CD14-positive monocyte (primary cell): ENCODE results near the gene OXER1. TPM values are rescaled to one million over a fixed set of nuclear protein-coding genes. Genes with fewer than 3 reads are reported as not detected.

Experiments used
- DNase-seq, 3 donors: peaks; one replicate each; pipeline ENCODE4 v3.0.0-alpha.2; 2011 to 2022
- H2AFZ ChIP-seq: 2 replicates; pipeline ENCODE4 v1.6.0; 2012; ENCODE audit warnings: mild to moderate bottlenecking, low read depth, low read length, inconsistent platforms; ENCODE audit not compliant: insufficient read depth, poor library complexity, severe bottlenecking
- H3K27ac ChIP-seq, 2 donors: 1 replicate in 1 of 2; 2 replicates in 1 of 2; pipeline ENCODE4 v1.5.1; 2012 to 2013; ENCODE audit warnings: low read length in 2 of 2, control low read depth in 1 of 2, inconsistent platforms in 1 of 2, low read depth in 1 of 2, mild to moderate bottlenecking in 1 of 2
- H3K27me3 ChIP-seq, 2 donors: one replicate each; pipeline versions ENCODE4 v1.6.0 to v1.6.1; 2011 to 2013; ENCODE audit warnings: low read length in 2 of 2; ENCODE audit not compliant: control insufficient read depth in 2 of 2, insufficient read depth in 2 of 2
- H3K36me3 ChIP-seq, 2 donors: replicated peaks in 1 of 2; 1 replicate in 1 of 2; 2 replicates in 1 of 2; pipeline versions ENCODE4 v1.5.1 to v1.6.1; 2012 to 2013; ENCODE audit warnings: low read length in 2 of 2, control low read depth in 1 of 2, inconsistent platforms in 1 of 2, mild to moderate bottlenecking in 1 of 2; ENCODE audit not compliant: insufficient read depth in 2 of 2, control insufficient read depth in 1 of 2
- H3K4me1 ChIP-seq, 2 donors: 1 replicate in 1 of 2; 2 replicates in 1 of 2; pipeline versions ENCODE4 v1.5.1 to v1.6.1; 2012 to 2013; ENCODE audit warnings: low read length in 2 of 2, control low read depth in 1 of 2, inconsistent platforms in 1 of 2, mild to moderate bottlenecking in 1 of 2, moderate library complexity in 1 of 2; ENCODE audit not compliant: insufficient read depth in 2 of 2, control insufficient read depth in 1 of 2
- H3K4me2 ChIP-seq: replicated peaks from 2 replicates; pipeline ENCODE3; 2012; ENCODE audit warnings: low read length, moderate library complexity, mild to moderate bottlenecking; ENCODE audit not compliant: poor library complexity, severe bottlenecking; ENCODE audit errors: extremely low read depth
- H3K4me3 ChIP-seq, 3 experiments: fragments of 200-600 bp in 1 of 3; sonication (generic) in 1 of 3; replicated peaks in 1 of 3; 1 replicate in 2 of 3; 2 replicates in 1 of 3; pipeline ENCODE4 v1.5.1; 2011 to 2013; ENCODE audit warnings: low read length in 3 of 3, mild to moderate bottlenecking in 3 of 3, control low read depth in 2 of 3, low read depth in 2 of 3, inconsistent platforms in 1 of 3, moderate library complexity in 1 of 3
- H3K79me2 ChIP-seq: 2 replicates; pipeline ENCODE4 v1.6.0; 2012; ENCODE audit warnings: mild to moderate bottlenecking, control low read depth, inconsistent platforms, low read length, moderate library complexity; ENCODE audit not compliant: insufficient read depth
- H3K9ac ChIP-seq: 2 replicates; pipeline ENCODE4 v1.6.0; 2017; ENCODE audit warnings: low read length, mild to moderate bottlenecking; ENCODE audit not compliant: insufficient read depth, poor library complexity, severe bottlenecking
- H3K9me3 ChIP-seq, 2 donors: replicated peaks in 1 of 2; 1 replicate in 1 of 2; 2 replicates in 1 of 2; pipeline versions ENCODE4 v1.5.1 to v1.6.1; 2012 to 2013; ENCODE audit warnings: low read length in 2 of 2, control low read depth in 1 of 2; ENCODE audit not compliant: control insufficient read depth in 1 of 2, insufficient read depth in 1 of 2
- H4K20me1 ChIP-seq: 2 replicates; pipeline ENCODE4 v1.6.0; 2012; ENCODE audit warnings: mild to moderate bottlenecking, low read length, control low read depth, moderate library complexity; ENCODE audit not compliant: insufficient read depth
- H3K27ac Mint-ChIP-seq, 7 donors: one replicate each; pipeline ENCODE4 v1.8.0; 2020; ENCODE audit warnings: mild to moderate bottlenecking in 7 of 7, mixed read lengths in 7 of 7, moderate library complexity in 6 of 7, inconsistent platforms in 2 of 7
- H3K27me3 Mint-ChIP-seq, 3 donors: one replicate each; pipeline ENCODE4 v1.8.0; 2021 to 2022; ENCODE audit warnings: low read depth in 3 of 3, mild to moderate bottlenecking in 3 of 3, mixed read lengths in 3 of 3, moderate library complexity in 3 of 3, inconsistent platforms in 1 of 3
- H3K36me3 Mint-ChIP-seq, 2 donors: one replicate each; pipeline ENCODE4 v1.8.0; 2020; ENCODE audit warnings: mixed read lengths in 2 of 2, inconsistent platforms in 1 of 2, mild to moderate bottlenecking in 1 of 2
- H3K4me1 Mint-ChIP-seq: one replicate; pipeline ENCODE4 v1.8.0; 2020; ENCODE audit warnings: mild to moderate bottlenecking, mixed read lengths
- H3K4me3 Mint-ChIP-seq, 2 donors: one replicate each; pipeline ENCODE4 v1.8.0; 2020; ENCODE audit warnings: mild to moderate bottlenecking in 2 of 2, mixed read lengths in 2 of 2, moderate library complexity in 1 of 2
- H3K9me3 Mint-ChIP-seq, 7 donors: one replicate each; pipeline ENCODE4 v1.8.0; 2020 to 2022; ENCODE audit warnings: mixed read lengths in 7 of 7, mild to moderate bottlenecking in 6 of 7, moderate library complexity in 6 of 7, inconsistent platforms in 2 of 7
- WGBS: methylation state at CpG from one replicate; pipeline ENCODE4 v1.1.5; 2013; ENCODE audit warnings: missing lambda C conversion rate; ENCODE audit not compliant: insufficient coverage; 5-methylcytosine and 5-hydroxymethylcytosine counted together
- intact Hi-C, 2 donors: fragments of 100-400 bp; cut with micrococcal nuclease; formaldehyde crosslinking; loops; one replicate each; pipeline versions ENCODE4 v1.15.0 to v1.15.1; 2023
- polyA plus RNA-seq, 3 donors: library from polyadenylated mRNA; depleted of rRNA in 1 of 3; unstranded in 2 of 3; stranded (reverse) in 1 of 3; fragments of 300-500 nt in 2 of 3; fragments of >200 nt in 1 of 3; fragmentation: Illumina TruSeq in 2 of 3; gene quantifications; 1 replicate in 2 of 3; 2 replicates in 1 of 3; pipeline ENCODE4 v1.2.3, GENCODE V29; 2012 to 2021
- TF ChIP-seq, protein P1 (sequence below): fragments of 200-600 bp; IDR thresholded peaks from one replicate; pipeline ENCODE4 v1.8.0; 2022; ENCODE audit warnings: antibody characterized with exemption, mild to moderate bottlenecking

OXER1 gene
- polyA plus RNA-seq, 3 donors: 3.8 to 13.3 (median 5.7) TPM

DNA sequence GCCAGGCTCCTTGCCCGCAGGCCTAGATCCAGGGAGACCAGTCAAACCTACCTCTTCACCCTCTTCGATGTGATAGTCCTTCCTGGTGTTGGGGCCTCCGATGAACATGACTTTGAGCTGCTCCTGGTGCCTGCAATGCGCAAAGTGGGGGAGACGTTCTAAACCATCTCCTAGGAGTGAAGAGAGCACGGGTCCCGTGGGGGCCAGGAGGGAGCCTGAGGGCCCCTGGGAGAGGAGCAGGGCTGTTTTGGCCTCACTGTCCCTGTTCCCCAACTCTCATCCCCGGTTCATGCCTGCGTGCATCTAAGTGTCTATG, 24.5 kb upstream of the OXER1 start:
- TF ChIP-seq, protein P1, sequence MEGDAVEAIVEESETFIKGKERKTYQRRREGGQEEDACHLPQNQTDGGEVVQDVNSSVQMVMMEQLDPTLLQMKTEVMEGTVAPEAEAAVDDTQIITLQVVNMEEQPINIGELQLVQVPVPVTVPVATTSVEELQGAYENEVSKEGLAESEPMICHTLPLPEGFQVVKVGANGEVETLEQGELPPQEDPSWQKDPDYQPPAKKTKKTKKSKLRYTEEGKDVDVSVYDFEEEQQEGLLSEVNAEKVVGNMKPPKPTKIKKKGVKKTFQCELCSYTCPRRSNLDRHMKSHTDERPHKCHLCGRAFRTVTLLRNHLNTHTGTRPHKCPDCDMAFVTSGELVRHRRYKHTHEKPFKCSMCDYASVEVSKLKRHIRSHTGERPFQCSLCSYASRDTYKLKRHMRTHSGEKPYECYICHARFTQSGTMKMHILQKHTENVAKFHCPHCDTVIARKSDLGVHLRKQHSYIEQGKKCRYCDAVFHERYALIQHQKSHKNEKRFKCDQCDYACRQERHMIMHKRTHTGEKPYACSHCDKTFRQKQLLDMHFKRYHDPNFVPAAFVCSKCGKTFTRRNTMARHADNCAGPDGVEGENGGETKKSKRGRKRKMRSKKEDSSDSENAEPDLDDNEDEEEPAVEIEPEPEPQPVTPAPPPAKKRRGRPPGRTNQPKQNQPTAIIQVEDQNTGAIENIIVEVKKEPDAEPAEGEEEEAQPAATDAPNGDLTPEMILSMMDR: no peak
- H3K27me3 Mint-ChIP-seq: peaks cover 0 to 5% (median 0%) of the 10 kb centered on the region in 3 donors
- 100% methylated on average over 2 of the region's 9 CpGs for WGBS
- Histone ChIP-seq H3K4me3 (no peak overlapping the region), H3K27me3 (no peaks in the 10 kb centered on the region), H3K9me3 (no peaks in the 10 kb centered on the region), H4K20me1 (no peaks in the 10 kb centered on the region), H3K36me3 (peaks cover 0 to 6% of the 10 kb centered on the region in 2 donors), H3K9ac (no peak overlapping the region), H3K4me1 (peaks cover 13 to 16% of the 10 kb centered on the region in 2 donors), H3K4me2 (no peak overlapping the region), H2AFZ (no peak overlapping the region), H3K79me2 (peaks cover 27% of the 10 kb centered on the region), H3K27ac (no peak overlapping the region)
- H3K36me3 Mint-ChIP-seq: peaks cover 16 to 17% of the 10 kb centered on the region in 2 donors
- H3K4me3 Mint-ChIP-seq: no peak overlapping the region
- H3K4me1 Mint-ChIP-seq: peaks cover 18% of the 10 kb centered on the region
- intact Hi-C loops: no loop called here
- no peak for DNase-seq
- no peak overlapping the region for H3K27ac Mint-ChIP-seq
- H3K9me3 Mint-ChIP-seq: peaks cover 0 to 1% (median 0%) of the 10 kb centered on the region in 7 donors

DNA sequence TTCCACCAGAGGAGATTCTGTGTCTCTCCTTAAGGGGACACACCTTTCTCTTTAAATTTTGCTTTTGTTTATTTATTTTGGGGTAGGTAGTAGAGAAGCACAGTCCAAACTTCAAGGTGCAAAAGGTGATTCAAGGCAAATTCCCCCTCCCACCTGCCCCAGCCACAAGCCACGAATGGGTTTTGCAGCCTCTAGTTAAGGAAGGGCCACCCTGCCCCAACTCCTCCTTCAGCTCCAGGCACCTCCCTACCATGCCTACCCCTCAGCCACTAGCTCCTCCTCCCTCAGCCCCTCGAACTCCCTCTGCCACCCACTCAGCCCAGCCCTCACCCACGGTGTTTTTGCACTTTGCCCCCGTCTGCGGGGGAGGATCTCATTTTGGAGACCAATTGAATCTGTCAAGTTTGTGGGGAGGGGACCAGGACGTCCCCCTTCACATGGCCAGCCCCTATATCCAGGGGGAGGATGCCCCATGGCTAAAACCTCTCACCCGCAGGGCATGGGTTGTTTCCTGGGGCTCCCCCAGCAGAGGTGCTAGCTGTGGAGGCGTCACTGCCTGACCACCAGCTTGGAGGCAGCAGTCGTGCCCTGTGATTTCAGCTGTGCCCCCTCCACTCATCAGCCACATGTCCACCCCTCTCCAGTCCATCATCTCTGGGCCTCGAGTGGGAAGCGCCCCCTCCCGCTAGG, 24.0 kb upstream of the OXER1 start:
- no peak overlapping the region for H3K4me3 ChIP-seq
- H3K4me1 Mint-ChIP-seq: peaks cover 15% of the 10 kb centered on the region
- no peak overlapping the region for H3K27ac Mint-ChIP-seq
- no peak for DNase-seq
- no peaks in the 10 kb centered on the region for H3K27me3 ChIP-seq
- H3K36me3 Mint-ChIP-seq: peaks cover 19 to 22% of the 10 kb centered on the region in 2 donors
- H3K27me3 Mint-ChIP-seq: peaks cover 0 to 2% (median 0%) of the 10 kb centered on the region in 3 donors
- H3K27ac ChIP-seq: no peak overlapping the region
- no peaks in the 10 kb centered on the region for H4K20me1 ChIP-seq
- no peak overlapping the region for H2AFZ ChIP-seq
- intact Hi-C loops: no loop called here
- peaks cover 0 to 1% (median 0%) of the 10 kb centered on the region in 7 donors for H3K9me3 Mint-ChIP-seq
- peaks cover 22% of the 10 kb centered on the region for H3K79me2 ChIP-seq
- H3K36me3 ChIP-seq: peaks cover 0 to 6% of the 10 kb centered on the region in 2 donors
- H3K4me1 ChIP-seq: peaks cover 10 to 11% of the 10 kb centered on the region in 2 donors
- 96% methylated on average over 6 of the region's 12 CpGs for WGBS
- no peak overlapping the region for H3K4me2 ChIP-seq
- TF ChIP-seq, protein P1: no peak
- H3K4me3 Mint-ChIP-seq: no peak overlapping the region
- H3K9me3 ChIP-seq: no peaks in the 10 kb centered on the region
- H3K9ac ChIP-seq: no peak overlapping the region
